GM21576 (cell line): ENCODE data around the gene KIF13A.
"Not testable (repeated sequence)": the region's sequence is repeated elsewhere in the genome, so short reads cannot be mapped to it uniquely, and the experiment has no call there.

Source experiments
- ATAC-seq: cut with Tn5 transposase; IDR thresholded peaks from one replicate; pipeline ENCODE4 v1.9.1; 2021; ENCODE audit warnings: mild to moderate bottlenecking, moderate library complexity; ENCODE audit not compliant: unreplicated experiment

KIF13A gene

DNA sequence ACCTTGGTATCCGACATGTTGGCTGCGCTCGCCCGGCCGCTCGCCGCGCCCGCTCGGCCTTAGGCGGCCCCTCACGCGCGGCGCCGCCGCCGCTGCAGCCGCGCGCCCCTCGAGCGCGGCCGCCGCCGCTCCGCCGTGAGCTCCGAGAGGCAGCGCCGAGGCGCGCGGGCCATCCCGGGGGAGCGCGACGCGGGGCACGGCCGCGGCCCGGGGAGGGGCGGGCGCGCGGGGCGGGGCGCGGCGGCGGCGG is at the start of gene KIF13A:
Gene KIF13A, minus strand, starts transcription at position 189 of the 250 bp plus-strand sequence. Its CDS starts 172 bp downstream, at position 17.
- no peak for ATAC-seq

DNA sequence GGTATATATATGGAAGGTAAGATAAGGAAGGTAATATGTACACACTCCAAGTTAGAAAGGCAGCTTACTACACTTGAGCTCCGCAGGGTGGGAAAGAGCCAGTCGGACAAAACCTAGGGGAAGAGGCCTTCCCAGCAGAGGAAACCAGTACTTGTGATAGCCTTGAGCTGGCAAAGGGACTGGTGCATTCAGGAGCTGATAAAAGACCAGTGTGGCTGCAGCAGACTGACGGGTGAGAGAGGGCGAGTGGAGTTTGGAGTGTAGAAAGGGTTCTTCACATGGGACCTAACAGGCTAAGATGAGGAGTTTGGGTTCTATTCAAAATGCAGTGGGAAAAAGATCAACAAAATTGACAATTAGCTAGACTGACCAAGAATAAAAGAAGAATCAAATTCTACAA is 49.3 kb upstream of the KIF13A start:
- no peak for ATAC-seq

DNA sequence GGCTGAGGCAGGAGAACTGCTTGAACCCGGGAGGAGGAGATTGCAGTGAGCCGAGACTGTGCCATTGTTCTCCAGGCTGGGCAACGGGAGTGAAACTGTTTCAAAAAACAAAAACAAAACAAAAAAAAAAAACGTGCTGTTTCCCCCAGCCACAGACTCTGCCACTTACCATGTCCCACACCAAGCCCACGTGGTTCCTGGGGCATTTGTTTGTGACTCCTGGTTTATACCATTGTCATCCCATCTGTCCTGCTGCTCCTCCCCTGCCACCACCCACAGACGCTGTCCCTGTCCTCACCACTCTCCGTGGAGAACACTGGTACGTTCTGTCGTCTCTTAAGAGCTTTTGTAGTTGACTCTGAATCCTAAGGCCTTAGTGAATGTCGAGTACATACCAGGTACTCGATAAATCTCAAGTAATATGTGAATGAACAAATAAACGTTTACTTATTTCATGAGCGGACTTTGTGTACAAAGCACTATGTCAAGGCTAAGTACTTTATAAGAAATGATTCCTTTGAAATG is 48.0 kb upstream of the KIF13A start:
- no peak for ATAC-seq

DNA sequence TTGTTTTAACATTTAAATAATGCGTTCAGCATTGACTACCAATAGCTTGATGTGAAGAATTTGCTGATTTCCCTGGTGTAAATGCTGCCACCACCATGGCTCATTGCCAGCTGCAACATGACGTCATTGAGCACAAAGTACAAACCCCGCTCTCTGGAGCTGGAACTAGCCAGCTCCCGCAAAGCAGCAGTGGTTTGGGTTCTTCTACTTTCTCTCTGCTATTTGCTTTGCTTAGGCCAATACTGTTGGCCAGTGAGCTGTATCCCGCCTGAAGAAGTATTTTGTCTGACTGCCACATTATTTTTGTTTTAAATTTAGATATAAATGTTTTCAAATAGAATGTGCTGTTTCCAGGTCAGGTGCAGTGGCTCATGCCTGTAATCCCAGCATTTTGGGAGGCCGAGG is 47.4 kb upstream of the KIF13A start:
- ATAC-seq = no peak

DNA sequence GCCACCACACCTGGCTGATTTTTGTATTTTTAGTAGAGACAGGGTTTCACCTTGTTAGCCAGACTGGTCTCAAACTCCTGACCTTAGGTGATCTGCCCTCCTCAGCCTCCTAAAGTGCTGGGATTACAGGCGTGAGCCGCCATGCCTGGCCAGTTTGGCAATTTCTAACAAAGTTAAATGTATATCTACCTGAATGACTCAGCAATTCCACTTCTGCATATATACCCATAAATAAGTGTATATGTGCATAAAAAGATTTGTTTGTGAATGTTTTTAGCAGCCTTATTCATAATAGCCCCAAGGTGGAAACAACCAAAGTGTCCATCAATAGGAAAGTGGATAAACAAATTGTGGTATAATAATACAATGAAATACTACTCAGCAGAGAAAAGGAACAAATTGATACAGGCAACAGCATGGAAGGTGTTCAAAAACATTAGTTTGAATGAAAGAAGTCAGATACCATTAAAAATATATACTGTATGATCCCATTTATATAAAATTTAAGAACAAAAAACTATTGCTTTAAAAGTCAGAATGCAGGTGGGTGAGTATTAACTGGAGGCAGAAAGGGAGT is 44.3 kb upstream of the KIF13A start:
- ATAC-seq = no peak

DNA sequence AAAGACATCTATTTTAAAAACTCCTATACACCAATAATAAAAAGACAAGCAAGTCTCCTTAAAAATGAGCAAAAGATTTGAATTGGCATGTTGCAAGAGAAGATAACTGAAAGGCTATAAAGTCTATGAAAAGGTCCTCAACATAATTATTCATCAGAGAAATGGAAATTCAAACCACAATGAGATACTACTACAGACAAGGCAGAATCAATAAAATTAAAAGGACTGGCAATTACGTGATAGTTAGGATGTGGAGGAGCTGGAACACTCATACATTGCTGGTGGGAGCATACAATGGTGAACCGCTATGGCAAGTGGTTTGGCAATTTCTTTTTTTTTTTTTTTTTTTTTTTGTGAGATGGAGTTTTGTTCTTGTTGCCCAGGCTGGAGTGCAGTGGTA is 43.8 kb upstream of the KIF13A start:
- ATAC-seq = no peak

DNA sequence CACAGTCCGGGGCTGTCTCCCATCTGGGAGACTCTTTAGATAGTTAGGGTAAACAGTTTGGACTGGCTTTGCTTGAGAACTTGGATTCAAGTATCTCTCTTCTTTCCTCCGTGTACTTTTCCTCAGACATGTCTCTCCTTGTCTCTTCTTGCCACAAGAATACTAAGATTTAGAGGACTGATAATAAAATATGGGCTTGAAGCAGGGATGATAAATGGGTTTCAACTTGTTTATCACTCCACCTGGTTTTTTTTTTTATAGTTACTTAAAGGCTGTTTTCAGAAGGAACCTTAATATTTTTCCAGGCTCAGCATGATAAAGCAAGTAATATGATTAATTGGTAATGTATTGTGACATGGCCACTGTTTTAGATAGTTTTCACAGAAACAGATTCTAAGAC is 40.9 kb upstream of the KIF13A start:
- no peak for ATAC-seq

DNA sequence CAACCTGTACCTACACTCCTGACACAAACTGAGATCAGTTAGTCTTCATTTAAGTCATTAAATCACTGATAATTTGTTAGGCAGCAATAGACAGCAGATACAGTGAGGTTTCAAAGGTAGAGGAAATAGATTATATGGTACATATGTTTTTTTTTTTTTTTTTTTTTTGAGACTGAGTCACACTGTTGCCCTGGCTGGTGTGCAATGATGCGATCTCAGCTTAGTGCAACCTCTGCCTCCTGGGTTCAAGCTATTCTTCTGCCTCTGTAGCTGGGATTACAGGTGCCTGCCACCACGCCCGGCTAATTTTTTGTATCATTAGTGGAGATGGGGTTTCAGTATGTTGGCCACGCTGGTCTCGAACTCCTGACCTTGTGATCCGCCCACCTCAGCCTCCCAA is 38.2 kb upstream of the KIF13A start:
- no peak for ATAC-seq

DNA sequence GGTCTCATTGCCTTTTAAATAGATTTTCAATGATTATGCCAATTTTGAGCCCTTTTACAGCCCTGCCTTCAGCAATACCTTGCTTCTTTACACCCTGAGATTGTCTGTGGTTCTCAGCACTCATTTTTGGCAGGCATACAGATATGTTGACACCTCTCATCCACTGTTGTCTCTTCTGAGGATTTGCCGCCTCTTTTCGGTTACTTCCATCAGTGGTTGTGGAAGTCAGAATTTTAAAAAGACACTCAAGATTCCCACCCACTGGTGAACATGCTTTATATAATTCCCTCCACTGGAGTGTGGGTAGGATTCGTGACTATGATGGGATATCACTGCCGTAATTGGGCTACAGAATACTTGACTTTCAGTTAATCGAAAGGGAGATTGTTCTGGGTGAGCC is 37.4 kb upstream of the KIF13A start:
- no peak for ATAC-seq

DNA sequence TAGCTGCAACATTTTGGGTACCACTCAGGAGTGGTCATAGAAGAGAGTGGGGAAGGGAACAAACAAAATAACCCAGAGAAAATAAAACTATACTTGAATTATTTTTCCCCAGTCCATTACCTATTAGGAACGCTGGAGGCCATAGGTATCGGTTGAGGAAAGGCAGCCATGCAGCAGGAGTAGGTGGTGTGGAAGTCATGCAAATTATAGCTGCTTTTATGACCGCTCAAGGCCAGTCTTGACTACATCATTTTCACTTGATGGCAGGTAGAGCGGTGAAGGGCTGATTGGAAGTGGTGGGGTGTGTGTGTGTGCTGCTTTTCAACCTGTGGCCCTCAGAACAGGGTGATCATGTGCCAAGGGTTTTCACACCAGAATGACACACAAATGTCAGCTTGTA is 36.5 kb upstream of the KIF13A start:
- no peak for ATAC-seq

DNA sequence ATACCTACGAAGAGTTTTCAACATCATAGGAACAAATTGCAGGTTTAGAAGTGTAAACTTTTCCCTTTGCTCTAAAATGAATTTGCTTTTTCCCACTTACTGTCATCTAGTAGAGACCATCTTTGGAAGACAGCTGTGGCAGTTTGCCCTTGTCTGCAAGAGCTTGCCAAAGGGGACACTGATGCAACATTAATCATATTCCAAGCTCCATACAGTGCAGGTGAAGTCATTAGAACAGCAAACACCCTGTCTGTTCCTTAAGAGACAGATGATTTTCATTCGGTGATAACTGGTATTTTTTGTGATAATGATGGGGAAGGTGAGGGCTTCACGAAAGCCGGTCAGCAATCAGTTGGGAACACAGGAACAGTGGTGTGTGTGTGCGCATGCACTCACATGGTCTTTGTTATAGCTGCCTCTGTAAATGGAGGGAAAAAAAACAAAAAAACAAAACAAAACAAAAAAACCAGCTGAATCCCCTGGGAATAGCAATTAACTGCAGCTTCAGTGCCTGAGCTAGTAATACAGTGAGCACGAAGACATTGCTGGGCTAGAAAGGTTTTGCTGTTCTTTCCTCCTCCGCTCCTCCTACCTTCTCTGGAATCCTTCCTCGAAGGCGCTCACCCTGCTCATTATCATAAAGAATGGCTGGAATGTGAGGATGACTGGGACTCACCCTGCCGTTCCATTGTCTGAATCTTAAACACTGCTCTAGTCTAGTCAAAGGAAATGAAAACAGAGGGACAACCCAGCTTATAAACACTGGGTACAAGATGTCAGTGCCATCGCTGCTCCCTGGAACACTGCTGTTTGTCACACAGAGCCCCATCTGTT is 35.2 kb upstream of the KIF13A start:
- ATAC-seq = no peak

DNA sequence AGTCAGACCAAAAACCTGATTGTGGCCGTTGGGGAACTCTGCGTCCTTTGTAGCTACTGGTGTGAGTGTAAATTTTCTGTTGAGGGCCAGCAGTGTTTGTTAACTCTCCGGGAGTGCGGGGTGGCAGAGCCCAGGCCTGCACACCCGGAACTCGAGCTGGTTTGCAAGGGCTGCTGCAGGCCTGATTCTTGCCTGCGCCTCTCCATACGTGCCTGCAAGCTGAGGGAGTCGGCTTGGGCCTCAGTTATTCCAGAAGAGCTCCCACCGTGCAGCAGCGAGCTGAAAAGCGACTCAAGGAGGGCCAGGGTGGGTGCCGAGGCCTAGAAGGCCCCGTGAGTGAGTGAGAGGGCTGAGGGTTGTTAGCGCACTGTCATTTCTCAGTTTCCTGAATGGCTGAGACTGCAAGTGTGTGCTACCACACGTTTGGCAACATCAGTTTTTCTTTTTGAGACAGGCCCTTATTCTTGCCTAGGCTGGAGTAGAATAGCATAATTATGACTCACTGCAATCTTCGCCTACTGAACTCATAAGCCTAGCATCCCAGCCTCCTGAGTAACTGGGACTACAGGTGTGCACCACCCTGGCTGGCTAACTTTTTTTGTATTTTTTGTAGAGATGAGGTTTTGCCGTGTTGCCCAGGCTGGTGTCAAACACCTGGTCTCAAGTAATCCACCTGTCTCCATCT is 33.9 kb upstream of the KIF13A start:
- ATAC-seq = no peak

DNA sequence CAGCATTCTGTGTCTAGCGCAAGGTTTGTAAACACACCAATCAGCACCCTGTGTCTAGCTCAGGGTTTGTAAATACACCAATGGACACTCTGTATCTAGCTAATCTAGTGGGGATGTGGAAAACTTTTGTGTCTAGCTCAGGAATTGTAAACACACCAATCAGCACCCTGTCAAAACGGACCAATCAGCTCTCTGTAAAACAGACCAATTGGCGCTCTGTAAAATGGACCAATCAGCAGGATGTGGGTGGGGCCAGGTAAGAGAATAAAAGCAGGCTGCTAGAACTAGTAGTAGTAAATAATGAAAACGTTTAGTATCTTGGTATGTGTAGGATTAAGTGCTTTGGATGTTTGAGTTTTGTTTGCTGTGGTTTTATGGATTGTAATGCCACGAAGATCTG is 33.1 kb upstream of the KIF13A start:
- ATAC-seq = not testable (repeated sequence)

DNA sequence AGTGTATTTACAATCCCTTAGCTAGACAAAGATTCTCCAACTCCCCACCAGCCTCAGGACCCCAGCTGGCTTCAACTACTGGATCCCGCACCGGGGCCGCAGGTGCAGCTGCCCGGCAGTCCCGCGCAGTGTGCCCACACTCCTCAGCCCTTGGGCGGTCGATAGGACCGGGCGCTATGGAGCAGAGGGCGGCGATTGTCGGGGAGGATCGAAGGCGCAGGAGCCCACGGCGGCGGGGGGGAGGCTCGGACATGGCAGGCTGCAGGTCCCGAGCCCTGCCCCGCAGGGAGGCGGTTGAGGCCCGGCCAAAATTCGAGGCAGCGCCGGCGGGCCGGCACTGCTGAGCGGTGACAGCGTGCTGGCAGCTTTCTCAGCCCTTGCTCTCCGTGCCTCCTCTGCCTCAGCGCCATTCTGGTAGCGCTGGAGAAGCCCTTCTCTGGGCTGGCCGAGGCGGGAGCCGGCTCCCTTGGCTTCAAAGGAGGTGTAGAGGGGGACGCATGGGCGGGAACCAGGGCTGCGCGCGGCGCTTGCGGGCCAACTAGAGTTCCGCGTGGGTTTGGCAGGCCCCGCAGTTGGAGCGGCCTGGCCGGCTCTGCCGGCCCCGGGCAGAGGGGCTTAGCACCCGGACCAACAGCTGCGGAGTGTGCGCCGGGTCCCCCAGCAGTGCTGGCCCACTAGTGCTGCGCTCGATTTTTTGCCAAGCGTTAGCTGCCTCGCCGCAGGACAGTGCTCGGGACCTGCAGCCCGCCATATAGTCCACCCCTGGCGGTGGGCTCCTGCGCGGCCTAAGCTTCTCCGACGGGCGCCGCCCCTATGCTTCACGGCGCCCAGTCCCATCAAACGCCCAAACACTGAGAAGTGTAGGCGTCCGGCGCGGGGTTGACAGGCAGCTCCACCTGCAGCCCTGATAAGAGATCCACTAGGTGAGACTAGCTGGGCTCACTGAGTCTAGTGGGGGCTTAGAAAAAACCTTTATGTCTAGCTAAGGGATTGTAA is 32.4 kb upstream of the KIF13A start:
- ATAC-seq = no peak

DNA sequence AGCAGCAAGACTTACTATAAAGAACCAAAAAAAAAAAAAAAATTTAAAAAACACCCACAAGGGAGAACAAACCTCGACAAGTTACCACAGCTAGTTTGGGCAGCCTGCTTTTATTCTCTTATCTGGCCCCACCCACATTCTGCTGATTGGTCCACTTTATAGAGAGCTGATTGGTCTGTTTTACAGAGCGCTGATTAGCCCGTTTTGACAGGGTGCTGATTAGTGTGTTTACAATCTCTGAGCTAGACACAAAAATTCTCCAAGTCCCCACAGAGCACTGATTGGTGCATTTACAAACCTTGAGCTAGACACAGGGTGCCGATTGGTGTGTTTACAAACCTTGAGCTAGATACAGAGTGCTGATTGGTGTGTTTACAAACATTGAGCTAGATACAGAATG is 31.7 kb upstream of the KIF13A start:
- not testable (repeated sequence) for ATAC-seq

DNA sequence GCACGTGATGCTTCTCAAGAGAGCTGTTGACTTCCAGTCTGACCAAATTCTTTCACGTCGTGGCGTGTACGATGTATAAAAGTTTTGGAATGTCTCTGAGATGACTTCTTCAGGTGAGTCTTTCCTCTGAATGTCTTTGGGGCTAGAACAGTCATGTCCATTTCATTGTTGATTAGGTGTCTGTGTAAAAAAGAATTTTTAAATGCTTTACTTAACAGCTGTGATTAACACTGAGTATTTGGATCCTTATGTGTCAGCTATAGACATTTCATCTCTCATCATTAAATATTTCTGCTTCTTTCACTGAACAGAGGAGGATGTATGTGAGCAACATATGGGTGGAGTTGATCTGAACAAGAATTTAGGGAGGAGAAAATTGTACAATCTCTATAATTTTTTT is 29.3 kb upstream of the KIF13A start:
- no peak for ATAC-seq

DNA sequence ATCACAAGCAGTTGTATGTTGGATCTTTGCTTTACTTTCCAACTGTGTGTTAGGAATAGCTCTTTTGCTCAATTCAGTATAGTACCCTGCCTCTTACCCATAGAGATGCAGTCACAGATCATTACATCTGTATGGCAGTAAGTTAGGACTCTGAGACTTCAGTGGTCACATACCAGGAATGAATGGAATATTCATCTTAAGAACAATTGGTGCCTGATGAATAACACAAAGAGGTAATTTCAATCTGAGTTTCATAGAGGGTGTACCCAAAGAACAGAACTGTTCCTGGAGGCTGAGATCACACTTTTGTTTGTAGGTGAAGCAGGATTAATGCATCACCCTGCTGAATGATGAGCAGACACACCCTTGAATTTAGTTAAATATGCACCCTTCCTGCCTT is 28.7 kb upstream of the KIF13A start:
- ATAC-seq = no peak

DNA sequence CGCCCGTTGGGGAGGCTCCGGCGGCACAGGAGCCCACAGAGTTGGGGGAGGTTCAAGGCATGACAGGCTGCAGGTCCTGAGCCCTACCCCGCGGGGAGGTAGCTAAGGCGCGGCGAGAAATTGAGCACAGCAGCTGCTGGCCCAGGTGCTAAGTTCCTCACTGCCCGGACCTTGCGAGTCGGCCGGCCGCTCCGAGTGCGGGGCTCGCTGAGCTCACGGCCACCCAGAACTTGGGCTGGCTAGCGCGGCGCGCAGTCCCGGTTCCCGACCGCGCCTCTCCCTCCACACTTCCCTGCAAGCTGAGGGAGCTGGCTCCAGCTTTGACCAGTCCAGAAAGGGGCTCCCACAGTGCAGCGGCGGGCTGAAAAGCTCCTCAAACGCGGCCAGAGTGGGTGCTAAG is 23.9 kb upstream of the KIF13A start:
- ATAC-seq = no peak

DNA sequence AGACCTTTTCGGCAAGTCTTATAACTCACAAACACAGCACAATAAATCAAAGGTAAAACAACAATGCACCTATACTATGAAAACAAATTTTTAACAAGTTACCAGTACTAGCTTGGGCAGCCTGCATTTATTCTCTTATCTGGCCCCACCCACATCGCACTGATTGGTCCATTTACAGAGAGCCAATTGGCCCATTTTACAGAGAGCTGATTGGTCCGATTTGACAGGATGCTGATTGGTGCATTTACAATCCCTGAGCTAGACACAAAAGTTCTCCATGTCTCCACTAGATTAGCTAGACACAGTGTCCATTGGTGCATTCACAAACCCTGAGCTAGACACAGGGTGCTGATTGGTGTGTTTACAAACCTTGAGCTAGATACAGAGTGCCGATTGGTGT is 23.1 kb upstream of the KIF13A start:
- ATAC-seq = not testable (repeated sequence)

DNA sequence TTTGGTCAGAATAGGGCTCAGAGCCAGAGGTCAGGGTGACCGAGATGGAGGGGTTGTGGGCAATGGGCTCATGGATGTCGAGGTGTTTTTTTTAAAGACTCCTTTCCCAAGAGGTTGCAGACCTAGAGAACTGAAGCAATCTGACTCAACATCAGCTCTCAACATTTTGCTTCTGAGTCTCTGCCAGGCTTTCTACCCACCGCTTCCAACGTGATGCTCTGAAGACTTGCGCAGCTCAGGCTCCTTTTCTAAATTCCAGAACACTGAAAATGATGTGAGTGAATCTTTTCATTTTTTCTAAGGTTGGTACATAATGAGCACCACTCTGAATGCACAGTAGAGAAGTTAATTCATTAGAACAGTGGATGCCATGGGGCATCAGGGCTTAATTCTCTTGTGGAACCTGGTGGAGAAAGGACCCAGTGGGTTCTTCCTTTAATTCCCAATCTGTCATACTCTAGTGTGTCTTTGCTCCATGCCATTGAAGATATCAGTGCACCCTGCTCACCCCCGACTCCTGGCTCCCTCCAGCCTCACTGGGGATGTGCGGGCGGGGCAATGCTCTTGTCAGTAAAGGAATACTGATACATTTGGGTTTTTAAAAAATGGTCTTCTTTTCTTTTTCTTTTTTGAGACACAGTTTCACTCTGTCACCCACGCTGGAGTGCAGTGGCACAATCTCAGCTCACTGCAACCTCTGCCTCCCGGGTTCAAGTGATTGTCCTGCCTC is 17.0 kb upstream of the KIF13A start:
- no peak for ATAC-seq
